ENCODE data around the gene SMARCD3.

DNA sequence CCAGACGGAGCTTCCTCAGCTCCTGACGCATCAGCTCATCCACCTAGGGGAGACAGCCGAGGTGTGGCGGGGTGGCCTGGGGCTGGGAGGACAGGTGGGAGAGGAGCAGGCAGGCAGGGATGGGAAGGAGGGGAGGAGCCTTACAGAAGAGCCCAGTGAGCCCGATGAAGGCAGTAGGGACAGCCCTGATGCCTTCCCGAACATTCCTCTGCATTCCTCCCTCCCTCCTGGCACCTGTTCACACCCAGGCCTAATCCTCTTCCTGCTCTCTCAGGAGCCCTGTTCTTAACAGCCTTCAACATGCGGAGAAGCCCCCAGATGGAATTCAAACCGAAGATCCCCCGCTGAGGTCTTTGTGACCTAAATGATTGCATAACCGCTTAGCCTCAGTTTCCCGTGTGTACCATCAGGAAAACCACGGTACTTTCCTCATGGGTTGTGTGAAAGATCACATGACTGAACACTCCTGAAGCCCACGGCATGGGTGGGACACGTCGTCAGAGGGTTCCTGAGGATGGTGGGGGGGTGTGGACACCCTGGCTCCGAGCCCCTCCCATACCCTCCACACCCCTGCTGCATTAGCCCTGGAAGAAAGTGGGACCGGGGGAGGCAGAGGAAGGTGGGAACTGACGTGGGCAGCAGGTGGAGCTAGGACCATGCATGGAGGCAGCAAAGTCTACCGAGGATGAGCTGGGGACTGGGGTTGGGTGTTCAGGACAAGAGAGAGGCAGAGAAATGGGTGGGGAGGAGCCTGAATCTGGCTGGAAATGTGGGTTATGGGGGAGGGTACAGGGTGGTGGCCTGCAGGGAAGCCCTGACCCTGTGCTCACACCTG lies 52.7 kb downstream of the SMARCD3 start:
- TF ChIP-seq, protein P1, sequence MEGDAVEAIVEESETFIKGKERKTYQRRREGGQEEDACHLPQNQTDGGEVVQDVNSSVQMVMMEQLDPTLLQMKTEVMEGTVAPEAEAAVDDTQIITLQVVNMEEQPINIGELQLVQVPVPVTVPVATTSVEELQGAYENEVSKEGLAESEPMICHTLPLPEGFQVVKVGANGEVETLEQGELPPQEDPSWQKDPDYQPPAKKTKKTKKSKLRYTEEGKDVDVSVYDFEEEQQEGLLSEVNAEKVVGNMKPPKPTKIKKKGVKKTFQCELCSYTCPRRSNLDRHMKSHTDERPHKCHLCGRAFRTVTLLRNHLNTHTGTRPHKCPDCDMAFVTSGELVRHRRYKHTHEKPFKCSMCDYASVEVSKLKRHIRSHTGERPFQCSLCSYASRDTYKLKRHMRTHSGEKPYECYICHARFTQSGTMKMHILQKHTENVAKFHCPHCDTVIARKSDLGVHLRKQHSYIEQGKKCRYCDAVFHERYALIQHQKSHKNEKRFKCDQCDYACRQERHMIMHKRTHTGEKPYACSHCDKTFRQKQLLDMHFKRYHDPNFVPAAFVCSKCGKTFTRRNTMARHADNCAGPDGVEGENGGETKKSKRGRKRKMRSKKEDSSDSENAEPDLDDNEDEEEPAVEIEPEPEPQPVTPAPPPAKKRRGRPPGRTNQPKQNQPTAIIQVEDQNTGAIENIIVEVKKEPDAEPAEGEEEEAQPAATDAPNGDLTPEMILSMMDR (conservative IDR thresholded peaks at IDR 0.05), result no peak
- TF ChIP-seq ZFX (IDR thresholded peaks at IDR 0.05), result no peak

All from C4-2B (cell line).